GM12878 (cell line): ENCODE measurements around the gene ERN1. TPM values are rescaled to one million over a fixed set of nuclear protein-coding genes. Genes with fewer than 3 reads are reported as not detected.

Experiments
- ATAC-seq: fragments of 200-7000 bp; cut with Tn5 transposase; 3 replicates; pipeline ENCODE4 v1.9.1; 2020; ENCODE audit warnings: mild to moderate bottlenecking, moderate library complexity
- BruUV-seq: library from RNA; stranded (reverse); fragments of 400-500 nt; replicated peaks from 2 replicates; lab custom pipeline; 2021; lab: Mats Ljungman, UMichigan
- CTCF ChIA-PET: fragments of 300-600 bp; sonication (Branson Sonifier 250); formaldehyde crosslinking; extraction: SDS; loops from one replicate; lab custom pipeline; 2021; ENCODE audit warnings: inconsistent platforms; lab: Yijun Ruan, JAX
- POLR2A ChIA-PET: fragments of 350-600 bp; formaldehyde crosslinking; extraction: SDS; loops from one replicate; lab custom pipeline; 2021; ENCODE audit warnings: inconsistent platforms; lab: Charles Lee
- RAD21 ChIA-PET: fragments of 300-600 bp; sonication (Branson Sonifier 250); formaldehyde crosslinking; loops from one replicate; lab custom pipeline; 2023; ENCODE audit warnings: antibody characterized with exemption; ENCODE audit not compliant: unreplicated experiment; lab: Charles Lee
- SMC1A ChIA-PET: fragments of 300-600 bp; sonication (Branson Sonifier 250); formaldehyde crosslinking; loops from one replicate; lab custom pipeline; 2023; ENCODE audit not compliant: unreplicated experiment, uncharacterized antibody; lab: Charles Lee
- DNase-seq: peaks from one replicate; pipeline ENCODE4 v3.0.0-alpha.2; 2011; ENCODE audit warnings: low read depth, low spot score
- FAIRE-seq: peaks from 3 replicates; lab custom pipeline; 2011; peaks lifted over from hg19 to GRCh38; lab: Jason Lieb, UNC
- H2AFZ ChIP-seq: 2 replicates; pipeline ENCODE4 v1.6.0; 2011; ENCODE audit warnings: low read depth, low read length, control low read depth; ENCODE audit not compliant: control insufficient read depth
- H3K27ac ChIP-seq: 2 replicates; pipeline ENCODE4 v1.5.1; 2011; ENCODE audit warnings: control low read depth; ENCODE audit not compliant: control insufficient read depth, insufficient read depth
- H3K27me3 ChIP-seq, 2 experiments: replicated peaks in 1 of 2; 2 replicates each; pipeline versions ENCODE4 v1.6.0 to v1.6.1; 2011; ENCODE audit warnings: low read length in 1 of 2; ENCODE audit not compliant: control insufficient read depth in 2 of 2, insufficient read depth in 2 of 2
- H3K36me3 ChIP-seq, 2 experiments: 2 replicates each; pipeline ENCODE4 v1.5.1; 2011; ENCODE audit warnings: low read length in 1 of 2; ENCODE audit not compliant: control insufficient read depth in 2 of 2, insufficient read depth in 2 of 2
- H3K4me1 ChIP-seq: 2 replicates; pipeline ENCODE4 v1.6.1; 2011; ENCODE audit warnings: mild to moderate bottlenecking, low read length, moderate library complexity, mixed read lengths; ENCODE audit not compliant: control insufficient read depth, insufficient read depth
- H3K4me2 ChIP-seq: 2 replicates; pipeline ENCODE4 v1.6.0; 2011; ENCODE audit warnings: control low read depth; ENCODE audit not compliant: control insufficient read depth, insufficient read depth
- H3K4me3 ChIP-seq: fragments of 200-600 bp; sonication (generic); 2 replicates; pipeline ENCODE4 v1.5.1; 2016
- H3K79me2 ChIP-seq: 2 replicates; pipeline ENCODE4 v1.6.0; 2011; ENCODE audit warnings: low read length; ENCODE audit not compliant: control insufficient read depth, insufficient read depth
- H3K9ac ChIP-seq: 2 replicates; pipeline ENCODE4 v1.8.0; 2011; ENCODE audit warnings: low read length, control low read depth, mixed read lengths; ENCODE audit not compliant: control insufficient read depth, insufficient read depth
- H3K9me3 ChIP-seq: replicated peaks from 3 replicates; pipeline ENCODE4 v1.5.1; 2011; ENCODE audit warnings: mild to moderate bottlenecking, low read length; ENCODE audit not compliant: control insufficient read depth, insufficient read depth
- H4K20me1 ChIP-seq: 2 replicates; pipeline ENCODE4 v1.6.0; 2011; ENCODE audit not compliant: control insufficient read depth, insufficient read depth
- REST ChIP-seq: IDR thresholded peaks from 2 replicates; pipeline ENCODE4 v1.6.1; 2012; ENCODE audit warnings: mild to moderate bottlenecking, low read depth, low read length
- RUNX3 ChIP-seq: IDR thresholded peaks from 2 replicates; pipeline ENCODE4 v1.6.1; 2012; ENCODE audit warnings: low read length, inconsistent platforms
- whole genome bisulfite sequencing: methylation state at CpG from one replicate; pipeline ENCODE4 v1.1.6; 2016; ENCODE audit warnings: low lambda C conversion rate; ENCODE audit not compliant: insufficient replicate concordance, insufficient coverage; ENCODE audit errors: missing lambda C conversion rate; 5-methylcytosine and 5-hydroxymethylcytosine counted together
- in situ Hi-C: fragments of 300-500 bp; cut with MboI; formaldehyde crosslinking; loops from 9 replicates; pipeline ENCODE4 v1.14.3; 2018; ENCODE audit warnings: mixed read lengths
- intact Hi-C: fragments of 100-400 bp; cut with micrococcal nuclease; formaldehyde crosslinking; loops from one replicate; pipeline ENCODE4 v1.14.2; 2022; ENCODE audit not compliant: unreplicated experiment
- polyA plus RNA-seq, 11 experiments: library from polyadenylated mRNA; depleted of rRNA in 4 of 11; unstranded in 6 of 11; stranded (reverse) in 5 of 11; fragments of >200 nt; fragmentation: Nextera tagmentation in 4 of 11; fragmentation: Illumina TruSeq in 1 of 11; extraction: Ambion mirVana in 4 of 11; extraction: Trizol in 1 of 11; gene quantifications; 1 replicate in 1 of 11; 2 replicates in 10 of 11; pipeline versions ENCODE4 v1.2.1 to v1.2.3, GENCODE V29; 2011 to 2016; ENCODE audit warnings: inconsistent platforms in 2 of 11, missing spikeins in 2 of 11, low read depth in 1 of 11
- total RNA-seq, 4 experiments: library from RNA; depleted of rRNA in 3 of 4; stranded (reverse); fragments of >200 nt in 3 of 4; fragmentation: Illumina TruSeq in 1 of 4; extraction: Trizol in 1 of 4; gene quantifications; 2 replicates each; pipeline versions ENCODE4 v1.2.1 to v1.2.3, GENCODE V29; 2013 to 2021

Gene ERN1
- total and polyA plus RNA-seq, 10 of the 15 experiments (the other 5 are each of a cell fraction or from before 2014, with no cell fraction given) = 2.6 to 19.2 (median 7.6) TPM

DNA sequence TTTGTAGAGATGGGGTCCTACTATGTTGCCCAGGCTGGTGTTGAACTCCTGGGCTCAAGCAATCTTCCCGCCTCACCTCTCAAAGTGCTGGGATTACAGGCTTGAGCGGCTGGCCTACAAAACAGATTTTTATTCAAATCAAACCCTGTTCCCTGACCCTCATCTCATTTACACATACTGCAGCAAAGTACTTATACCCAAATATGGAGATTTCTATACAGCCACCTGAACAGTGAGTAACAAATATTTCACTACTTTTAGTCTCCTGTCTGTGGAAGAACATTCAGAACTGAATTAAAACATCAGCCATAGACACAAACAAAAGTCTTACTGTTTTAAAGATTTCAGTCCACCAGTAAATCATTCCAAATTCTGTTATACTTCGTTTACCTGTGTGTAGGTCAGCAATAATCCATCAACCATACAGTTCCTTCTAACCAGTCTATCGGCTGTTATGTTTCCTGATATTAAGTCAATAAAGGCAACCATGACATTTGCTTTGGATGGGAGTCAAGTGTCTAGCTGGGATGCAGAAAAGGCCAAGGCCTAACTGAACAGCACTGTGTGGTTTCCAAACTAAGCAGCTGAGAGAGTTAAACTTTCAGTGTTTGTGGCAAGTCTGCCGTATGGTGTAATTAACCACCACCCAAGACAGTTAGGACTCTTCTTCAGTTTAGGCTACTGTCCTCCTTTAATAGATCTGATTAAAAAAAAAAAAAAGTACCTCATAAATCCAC lies 22.3 kb downstream of the ERN1 start:
- no peak for DNase-seq
- TF ChIP-seq RUNX3 = peak; percentile 66
- no peak for TF ChIP-seq REST

More for the DNA sequence above, 22.3 kb downstream of the ERN1 start:
- H3K79me2 ChIP-seq = peaks cover 12% of the 10 kb centered on the region
- H3K27me3 ChIP-seq = no peaks in the 10 kb centered on the region
- POLR2A ChIA-PET = interaction anchor here (1.0 kb wide), 1 partner anchor 19 kb away, joined by 3 read pairs; no protein-coding TSS in a partner anchor
- H3K9me3 ChIP-seq = no peaks in the 10 kb centered on the region; the same call in 2 of the 3 replicates
- no peak overlapping the region for H2AFZ ChIP-seq
- CTCF ChIA-PET = interaction anchor here (0.6 to 4.5 kb wide), 4 partner anchors 14 to 78 kb away, joined by 3 to 15 read pairs (median 6); no protein-coding TSS in a partner anchor
- peaks cover 39% of the 10 kb centered on the region for H3K4me1 ChIP-seq
- no TSS peak for BruUV-seq
- no peaks in the 10 kb centered on the region for H4K20me1 ChIP-seq
- H3K9ac ChIP-seq = no peak overlapping the region
- FAIRE-seq (no peak), ATAC-seq (peak; percentile 64)
- RAD21 ChIA-PET = interaction anchor here (1.1 to 1.5 kb wide), 4 partner anchors 14 to 51 kb away, joined by 3 to 7 read pairs (median 4); no protein-coding TSS in a partner anchor
- in situ Hi-C loops = no loop called here
- H3K4me2 ChIP-seq = peak overlapping the region; percentile 38; the same call in 1 of the 2 replicates
- H3K27ac ChIP-seq = peak overlapping the region; percentile 27
- intact Hi-C loops = no loop called here
- no peak overlapping the region for H3K4me3 ChIP-seq
- peaks cover 0 to 2% of the 10 kb centered on the region in 2 experiments; a peak in 1 of 4 replicates for H3K36me3 ChIP-seq
- 78% methylated on average over 5 of the region's 5 CpGs for WGBS
- SMC1A ChIA-PET = interaction anchor here (0.7 to 2.8 kb wide), 9 partner anchors 8 to 51 kb away, joined by 3 to 19 read pairs (median 4); partner anchors contain the start of gene ERN1
